HEK293T (cell line): Measurements from ENCODE around the gene SKIL.

ENCODE experiments used
- CTCF ChIA-PET: fragments of 350-600 bp; formaldehyde crosslinking; extraction: SDS; loops from one replicate; lab custom pipeline; 2021; ENCODE audit warnings: antibody characterized with exemption, inconsistent platforms; lab: Yijun Ruan, JAX
- POLR2A ChIA-PET: fragments of 350-600 bp; formaldehyde crosslinking; extraction: SDS; loops from one replicate; lab custom pipeline; 2020; ENCODE audit warnings: antibody characterized with exemption, inconsistent platforms; lab: Yijun Ruan, JAX
- DNase-seq: peaks from one replicate; pipeline ENCODE4 v3.0.0; 2012; ENCODE audit warnings: mixed read lengths; ENCODE audit errors: extremely low spot score
- ARNT ChIP-seq: fragments of 450-650 bp; IDR thresholded peaks from 2 replicates; pipeline ENCODE4 v1.6.1; 2017; ENCODE audit warnings: mild to moderate bottlenecking
- BHLHE40 ChIP-seq: fragments of 450-650 bp; IDR thresholded peaks from 2 replicates; pipeline ENCODE4 v1.6.1; 2016; ENCODE audit warnings: mild to moderate bottlenecking, moderate library complexity, borderline replicate concordance
- CTBP1 ChIP-seq: fragments of 450-650 bp; IDR thresholded peaks from 2 replicates; pipeline ENCODE4 v1.6.1; 2016; ENCODE audit warnings: borderline replicate concordance
- ELF4 ChIP-seq: fragments of 450-650 bp; IDR thresholded peaks from 2 replicates; pipeline ENCODE4 v1.6.1; 2017; ENCODE audit warnings: antibody characterized with exemption
- FOXA1 ChIP-seq: fragments of 450-650 bp; IDR thresholded peaks from 2 replicates; pipeline ENCODE4 v1.6.1; 2016; ENCODE audit warnings: mild to moderate bottlenecking
- FOXK2 ChIP-seq: fragments of 450-650 bp; IDR thresholded peaks from 2 replicates; pipeline ENCODE4 v1.6.1; 2016; ENCODE audit warnings: mild to moderate bottlenecking
- FOXM1 ChIP-seq: fragments of 450-650 bp; IDR thresholded peaks from 2 replicates; pipeline ENCODE4 v1.6.1; 2017; ENCODE audit warnings: mild to moderate bottlenecking, borderline replicate concordance
- HDGF ChIP-seq: fragments of 450-650 bp; IDR thresholded peaks from 2 replicates; pipeline ENCODE4 v1.6.1; 2017; ENCODE audit warnings: antibody characterized with exemption, borderline replicate concordance
- L3MBTL2 ChIP-seq: fragments of 450-650 bp; conservative IDR thresholded peaks from 2 replicates; pipeline ENCODE4 v1.6.1; 2016; ENCODE audit warnings: mild to moderate bottlenecking
- LEF1 ChIP-seq: fragments of 450-650 bp; IDR thresholded peaks from 2 replicates; pipeline ENCODE4 v1.6.1; 2017; ENCODE audit warnings: mild to moderate bottlenecking, borderline replicate concordance
- NFRKB ChIP-seq: fragments of 450-650 bp; IDR thresholded peaks from 2 replicates; pipeline ENCODE4 v1.6.1; 2016; ENCODE audit warnings: mild to moderate bottlenecking, moderate library complexity
- SP1 ChIP-seq: fragments of 450-650 bp; IDR thresholded peaks from 2 replicates; pipeline ENCODE4 v1.6.1; 2017
- SUZ12 ChIP-seq: fragments of 450-650 bp; IDR thresholded peaks from 2 replicates; pipeline ENCODE4 v1.6.1; 2016; ENCODE audit warnings: mild to moderate bottlenecking
- TARDBP ChIP-seq: fragments of 450-650 bp; IDR thresholded peaks from 2 replicates; pipeline ENCODE4 v1.6.1; 2016
- ZNF384 ChIP-seq: fragments of 450-650 bp; IDR thresholded peaks from 2 replicates; pipeline ENCODE4 v1.6.1; 2016
- TF ChIP-seq, protein P1 (sequence below): fragments of 450-650 bp; IDR thresholded peaks from 2 replicates; pipeline ENCODE4 v1.6.1; 2016

The SKIL gene

DNA sequence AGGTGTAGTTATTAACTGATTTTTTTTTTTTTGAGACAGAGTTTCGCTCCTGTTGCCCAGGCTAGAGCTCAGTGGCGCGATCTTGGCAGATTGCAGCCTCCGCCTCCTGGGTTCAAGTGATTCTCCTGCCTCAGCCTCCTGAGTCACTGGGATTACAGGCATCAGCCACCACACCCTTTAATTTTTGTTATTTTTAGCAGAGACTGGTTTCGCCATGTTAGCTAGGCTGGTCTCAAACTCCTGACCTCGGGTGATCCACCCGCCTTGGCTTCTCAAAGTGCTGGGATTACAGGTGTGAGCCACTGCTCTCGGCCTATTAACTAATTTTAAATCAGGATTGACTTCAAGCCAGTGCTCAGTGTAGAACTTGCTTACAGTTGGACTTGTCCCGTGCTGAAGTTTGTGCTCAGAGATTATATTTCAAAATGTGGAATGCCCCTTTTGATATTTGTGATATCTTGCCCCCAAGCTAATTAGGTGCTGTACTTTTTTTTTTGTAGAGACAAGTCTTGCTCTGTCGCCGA, 6.0 kb downstream of the SKIL start:
- TF ChIP-seq SP1: no peak
- TF ChIP-seq NFRKB: no peak
- TF ChIP-seq TARDBP: no peak
- no peak for TF ChIP-seq CTBP1
- TF ChIP-seq ELF4: no peak
- no peak for TF ChIP-seq ARNT
- TF ChIP-seq, protein P1, sequence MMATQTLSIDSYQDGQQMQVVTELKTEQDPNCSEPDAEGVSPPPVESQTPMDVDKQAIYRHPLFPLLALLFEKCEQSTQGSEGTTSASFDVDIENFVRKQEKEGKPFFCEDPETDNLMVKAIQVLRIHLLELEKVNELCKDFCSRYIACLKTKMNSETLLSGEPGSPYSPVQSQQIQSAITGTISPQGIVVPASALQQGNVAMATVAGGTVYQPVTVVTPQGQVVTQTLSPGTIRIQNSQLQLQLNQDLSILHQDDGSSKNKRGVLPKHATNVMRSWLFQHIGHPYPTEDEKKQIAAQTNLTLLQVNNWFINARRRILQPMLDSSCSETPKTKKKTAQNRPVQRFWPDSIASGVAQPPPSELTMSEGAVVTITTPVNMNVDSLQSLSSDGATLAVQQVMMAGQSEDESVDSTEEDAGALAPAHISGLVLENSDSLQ: no peak
- TF ChIP-seq LEF1: no peak
- no peak for TF ChIP-seq HDGF
- no peak for TF ChIP-seq L3MBTL2
- no peak for TF ChIP-seq SUZ12
- TF ChIP-seq FOXK2: no peak
- TF ChIP-seq FOXA1: no peak
- TF ChIP-seq BHLHE40: no peak
- no peak for TF ChIP-seq ZNF384
- no peak for TF ChIP-seq FOXM1
- ChIA-PET CTCF (interaction anchor here (0.5 kb wide), 1 partner anchor 342 kb away, joined by 3 read pairs; no protein-coding TSS in a partner anchor), POLR2A (no interaction called here)
- no peak for DNase-seq

DNA sequence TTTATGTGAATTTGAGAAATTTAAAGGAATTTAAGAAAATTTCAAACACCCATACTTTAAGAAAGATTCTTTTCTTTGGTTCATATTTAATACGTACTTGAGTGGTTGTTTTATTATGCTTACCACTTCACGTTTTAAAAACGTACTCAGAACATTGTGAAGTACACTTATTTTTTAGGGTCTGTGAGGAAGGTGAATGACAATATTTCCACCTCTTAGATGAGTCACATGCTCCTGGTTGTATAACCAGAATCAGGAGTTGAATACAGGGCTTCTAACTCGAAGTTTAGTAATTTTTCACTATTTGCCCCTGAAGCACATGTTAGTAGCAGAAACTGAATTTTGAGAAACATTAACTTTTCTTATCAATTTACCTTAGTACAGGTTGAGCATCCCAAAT, 7.5 kb downstream of the SKIL start:
- ChIA-PET POLR2A (no interaction called here), CTCF (no interaction called here)
- no peak for TF ChIP-seq FOXM1
- no peak for TF ChIP-seq SP1
- TF ChIP-seq ELF4: no peak
- TF ChIP-seq ZNF384: no peak
- TF ChIP-seq FOXK2: no peak
- no peak for TF ChIP-seq HDGF
- no peak for TF ChIP-seq FOXA1
- no peak for TF ChIP-seq BHLHE40
- TF ChIP-seq SUZ12: no peak
- TF ChIP-seq CTBP1: no peak
- TF ChIP-seq L3MBTL2: no peak
- TF ChIP-seq, protein P1: no peak
- TF ChIP-seq LEF1: no peak
- TF ChIP-seq NFRKB: no peak
- TF ChIP-seq TARDBP: no peak
- TF ChIP-seq ARNT: no peak
- DNase-seq: no peak

DNA sequence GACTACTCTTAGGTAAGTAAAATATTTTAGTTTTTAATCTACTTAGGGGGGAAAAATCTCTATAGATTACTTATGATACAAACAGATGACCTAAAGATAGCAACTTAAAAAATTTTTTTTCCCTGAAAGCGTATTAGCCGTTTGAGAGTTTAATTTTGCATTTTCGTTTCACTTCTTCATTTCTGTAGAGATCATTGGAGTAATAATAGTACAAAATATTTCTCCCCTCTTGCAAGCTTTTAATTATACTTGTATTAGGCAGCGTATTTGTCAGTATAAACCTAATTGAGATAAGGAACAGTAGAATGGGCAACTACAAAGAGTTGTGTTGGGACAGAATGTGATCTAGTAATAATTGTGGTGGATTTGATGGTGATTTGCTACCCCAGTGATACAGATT, 10.3 kb downstream of the SKIL start:
- DNase-seq: no peak
- no peak for TF ChIP-seq FOXK2
- TF ChIP-seq TARDBP: no peak
- TF ChIP-seq L3MBTL2: no peak
- TF ChIP-seq, protein P1: no peak
- no peak for TF ChIP-seq NFRKB
- no peak for TF ChIP-seq LEF1
- no peak for TF ChIP-seq SUZ12
- POLR2A ChIA-PET: no interaction called here
- CTCF ChIA-PET: no interaction called here

DNA sequence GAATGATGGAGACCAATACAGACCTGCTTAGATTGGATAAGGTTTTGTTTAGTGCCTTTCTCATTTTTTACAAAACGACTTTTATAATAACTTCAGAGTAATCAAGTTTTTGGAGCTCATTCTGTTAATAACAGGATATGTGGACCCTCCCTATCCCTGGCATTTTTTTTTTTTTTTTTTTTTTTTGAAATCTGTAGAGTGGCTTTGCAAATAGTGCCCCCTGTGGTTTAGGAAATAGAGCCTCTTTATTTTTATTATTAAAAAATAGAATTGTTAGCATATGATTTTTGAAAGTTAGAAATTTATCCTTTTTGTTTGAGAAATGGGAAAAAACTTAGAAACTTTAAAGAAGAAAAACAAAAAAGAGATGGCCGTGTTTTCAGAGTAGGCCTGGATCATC, 11.4 kb downstream of the SKIL start:
- ChIA-PET POLR2A (no interaction called here), CTCF (interaction anchor here (1.0 kb wide), 1 partner anchor 45 kb away, joined by 4 read pairs; no protein-coding TSS in a partner anchor)
- no peak for DNase-seq
- peak; percentile 75 for TF ChIP-seq ZNF384
- no peak for TF ChIP-seq TARDBP

DNA sequence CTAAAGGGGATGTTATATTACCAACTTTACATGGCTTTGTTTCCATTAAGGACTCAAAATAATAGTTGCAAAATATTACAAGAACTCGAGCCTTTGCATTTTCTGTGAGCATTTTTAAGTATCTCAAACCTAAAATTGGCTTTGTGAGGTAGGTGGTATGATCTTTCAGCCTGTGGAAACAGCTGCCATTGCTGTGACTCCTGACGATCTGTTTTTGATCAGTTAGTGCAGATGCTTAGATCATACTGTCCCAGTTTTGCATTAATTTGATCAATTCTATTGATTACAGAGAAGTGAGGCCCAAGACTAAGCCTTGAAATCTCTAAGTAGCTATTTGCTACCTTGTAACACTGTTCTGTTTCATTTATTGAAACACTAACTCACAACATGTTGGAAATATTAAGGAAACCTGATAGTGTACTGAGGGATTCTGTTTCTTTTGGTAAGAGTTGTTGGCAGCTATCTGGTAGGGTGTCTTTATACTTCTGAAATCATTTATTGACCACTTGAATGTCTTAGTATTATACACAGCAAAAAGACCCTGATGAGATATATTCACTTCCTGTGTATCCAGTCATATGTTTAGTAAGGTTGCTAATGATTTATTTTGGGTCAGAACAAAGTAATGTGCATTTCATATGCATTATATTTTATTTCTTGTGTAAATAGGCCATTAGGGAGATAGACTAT, 14.8 kb downstream of the SKIL start:
- no peak for DNase-seq
- no peak for TF ChIP-seq TARDBP
- TF ChIP-seq LEF1: no peak
- no peak for TF ChIP-seq ELF4
- no peak for TF ChIP-seq FOXK2
- TF ChIP-seq FOXM1: no peak

DNA sequence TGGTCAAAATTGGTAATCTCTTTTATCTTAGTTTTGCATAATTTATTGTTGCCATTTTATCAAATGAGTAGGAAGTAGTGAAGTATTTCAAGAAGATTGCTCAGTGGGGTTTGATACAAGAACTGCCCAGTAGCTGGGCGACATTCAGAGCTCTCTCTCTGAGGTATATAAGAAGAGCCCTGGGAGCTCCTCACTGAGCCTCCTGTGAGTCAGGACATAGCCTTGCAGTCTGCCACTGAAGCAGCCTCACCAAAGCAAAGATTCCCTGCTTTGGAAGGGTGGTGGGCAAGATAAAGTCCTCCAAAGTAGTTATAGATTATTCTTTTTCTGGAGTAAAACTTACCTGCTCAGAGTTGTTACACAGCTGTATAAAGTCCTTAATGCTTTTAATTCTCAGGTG, 26.1 kb downstream of the SKIL start:
- no peak for TF ChIP-seq TARDBP
- TF ChIP-seq, protein P1: no peak
- TF ChIP-seq FOXA1: no peak
- TF ChIP-seq CTBP1: no peak
- no peak for TF ChIP-seq BHLHE40
- no peak for TF ChIP-seq ELF4
- no peak for TF ChIP-seq LEF1
- TF ChIP-seq L3MBTL2: no peak
- TF ChIP-seq FOXM1: no peak
- TF ChIP-seq ARNT: no peak
- no peak for TF ChIP-seq FOXK2
- no peak for DNase-seq
- POLR2A ChIA-PET: no interaction called here
- CTCF ChIA-PET: no interaction called here

More for the DNA sequence above, 14.8 kb downstream of the SKIL start:
- CTCF ChIA-PET: no interaction called here
- POLR2A ChIA-PET: no interaction called here
